Right forelimb (tissue), 1 donor: Measurements from ENCODE around the gene DLGAP4.

ENCODE experiments used
- DNase-seq: peaks from one replicate; pipeline ENCODE4 v3.0.0-alpha.2; 2018

DLGAP4 gene

GRCh38 chr20:36411861-36412454, 105.8 kb downstream of the DLGAP4 start:
- no peak for DNase-seq

GRCh38 chr20:36415475-36416002, 109.4 kb downstream of the DLGAP4 start:
- no peak for DNase-seq

GRCh38 chr20:36418711-36419110, 112.6 kb downstream of the DLGAP4 start:
- DNase-seq: no peak

- DNase-seq: no peak
Observed at GRCh38 chr20:36421641-36422040, 115.5 kb downstream of the DLGAP4 start.

GRCh38 chr20:36424314-36424713, 118.2 kb downstream of the DLGAP4 start:
- DNase-seq: no peak

- no peak for DNase-seq
Observed at GRCh38 chr20:36425166-36425565, 119.0 kb downstream of the DLGAP4 start.

GRCh38 chr20:36431604-36432003, 125.5 kb downstream of the DLGAP4 start:
- DNase-seq: no peak

GRCh38 chr20:36432096-36432495, 126.0 kb downstream of the DLGAP4 start:
- no peak for DNase-seq

- no peak for DNase-seq
Observed at GRCh38 chr20:36434383-36434782, 128.2 kb downstream of the DLGAP4 start.

- DNase-seq: no peak
Observed at GRCh38 chr20:36435124-36435523, 129.0 kb downstream of the DLGAP4 start.

- peak; percentile 56 for DNase-seq
Observed at GRCh38 chr20:36435592-36436541, 129.7 kb downstream of the DLGAP4 start.

GRCh38 chr20:36439040-36439730, 133.0 kb downstream of the DLGAP4 start:
- peak; percentile 76 for DNase-seq

- no peak for DNase-seq
Observed at GRCh38 chr20:36439731-36440072, 133.6 kb downstream of the DLGAP4 start.

GRCh38 chr20:36440370-36441026, 134.4 kb downstream of the DLGAP4 start:
- no peak for DNase-seq

GRCh38 chr20:36441027-36441414, 134.9 kb downstream of the DLGAP4 start:
- DNase-seq: no peak

GRCh38 chr20:36441416-36441815, 135.3 kb downstream of the DLGAP4 start:
- DNase-seq: no peak

GRCh38 chr20:36445847-36446246, 139.7 kb downstream of the DLGAP4 start:
- no peak for DNase-seq

GRCh38 chr20:36446557-36446956, 140.4 kb downstream of the DLGAP4 start:
- no peak for DNase-seq

- no peak for DNase-seq
Observed at GRCh38 chr20:36447101-36447500, 141.0 kb downstream of the DLGAP4 start.

- DNase-seq: no peak
Observed at GRCh38 chr20:36449663-36450062, 143.5 kb downstream of the DLGAP4 start.

- DNase-seq: no peak
Observed at GRCh38 chr20:36454332-36454697, 148.2 kb downstream of the DLGAP4 start.

- no peak for DNase-seq
Observed at GRCh38 chr20:36454698-36455427, 148.7 kb downstream of the DLGAP4 start.
